ENCODE results near the gene GFER.
"Not testable (repeated sequence)": the region's sequence is repeated elsewhere in the genome, so short reads cannot be mapped to it uniquely, and the experiment has no call there.

The GFER gene

GRCh38 chr16:1983544-1984346 is at the start of gene GFER:
Gene GFER, plus strand, starts transcription at chr16:1984193. Its CDS starts 26 bp downstream, at chr16:1984219.
- DNase-seq, result peak; percentile 98

GRCh38 chr16:1936945-1937479 is 47.0 kb upstream of the GFER start:
- DNase-seq, result no peak

- DNase-seq, result no peak
Observed at GRCh38 chr16:1938316-1938715, 45.7 kb upstream of the GFER start.

GRCh38 chr16:1938910-1939309 is 45.1 kb upstream of the GFER start:
- no peak for DNase-seq

GRCh38 chr16:1939833-1940232 is 44.2 kb upstream of the GFER start:
- not testable (repeated sequence) for DNase-seq

- DNase-seq, result no peak
Observed at GRCh38 chr16:1940273-1941161, 43.5 kb upstream of the GFER start.

- DNase-seq, result no peak
Observed at GRCh38 chr16:1941162-1942046, 42.6 kb upstream of the GFER start.

GRCh38 chr16:1942047-1942809 is 41.8 kb upstream of the GFER start:
- peak; percentile 28 for DNase-seq

- DNase-seq, result peak; percentile 100
Observed at GRCh38 chr16:1942810-1943726, 40.9 kb upstream of the GFER start, which contains the start of gene MSRB1. Gene MSRB1, minus strand, starts transcription at chr16:1943199. Its CDS starts 43 bp downstream, at chr16:1943156.

GRCh38 chr16:1944612-1945199 is 39.3 kb upstream of the GFER start:
- no peak for DNase-seq

GRCh38 chr16:1945559-1946391 is 38.2 kb upstream of the GFER start:
- DNase-seq, result no peak

- DNase-seq, result no peak
Observed at GRCh38 chr16:1946495-1947368, 37.3 kb upstream of the GFER start.

- no peak for DNase-seq
Observed at GRCh38 chr16:1947369-1947670, 36.7 kb upstream of the GFER start.

GRCh38 chr16:1949507-1949906 is 34.5 kb upstream of the GFER start:
- DNase-seq, result no peak

GRCh38 chr16:1950047-1950446 is 33.9 kb upstream of the GFER start:
- DNase-seq, result no peak

GRCh38 chr16:1950559-1950958 is 33.4 kb upstream of the GFER start:
- DNase-seq, result no peak

GRCh38 chr16:1953734-1954133 is 30.3 kb upstream of the GFER start:
- no peak for DNase-seq

GRCh38 chr16:1957434-1958142 is 26.4 kb upstream of the GFER start:
- DNase-seq, result not testable (repeated sequence)

All from NCI-H69 (cell line).